ENCODE results near the gene APBA1.
A peak's percentile ranks its signal among the peaks of the same experiment; 100 is the strongest.

APBA1 gene

DNA sequence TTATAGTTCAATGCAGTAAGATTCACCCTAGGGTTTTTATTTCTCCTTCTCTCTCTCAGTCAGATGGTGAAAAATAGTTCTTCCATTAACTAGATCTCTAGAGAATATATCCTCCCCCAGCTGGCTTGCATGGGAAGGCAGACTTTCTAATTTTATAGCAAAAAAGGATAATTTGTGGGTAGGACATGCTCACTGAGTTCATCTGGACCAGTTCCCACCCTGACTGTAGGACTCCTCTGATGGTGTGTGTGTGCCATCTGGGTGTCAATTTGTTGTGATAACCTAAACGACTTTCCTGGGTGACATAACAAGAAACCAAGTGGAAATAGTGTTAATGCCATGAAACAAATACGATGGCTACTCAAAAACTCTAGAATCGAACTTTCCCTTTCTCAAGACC is 44.9 kb downstream of the APBA1 start:
- ATAC-seq, result no peak
- TF ChIP-seq ZNF8 (CRISPR knock-in tag; IDR thresholded peaks at IDR 0.05) (no peak), ZC3H10 (CRISPR knock-in tag; IDR thresholded peaks at IDR 0.05) (no peak)
- TF ChIP-seq, protein P1, sequence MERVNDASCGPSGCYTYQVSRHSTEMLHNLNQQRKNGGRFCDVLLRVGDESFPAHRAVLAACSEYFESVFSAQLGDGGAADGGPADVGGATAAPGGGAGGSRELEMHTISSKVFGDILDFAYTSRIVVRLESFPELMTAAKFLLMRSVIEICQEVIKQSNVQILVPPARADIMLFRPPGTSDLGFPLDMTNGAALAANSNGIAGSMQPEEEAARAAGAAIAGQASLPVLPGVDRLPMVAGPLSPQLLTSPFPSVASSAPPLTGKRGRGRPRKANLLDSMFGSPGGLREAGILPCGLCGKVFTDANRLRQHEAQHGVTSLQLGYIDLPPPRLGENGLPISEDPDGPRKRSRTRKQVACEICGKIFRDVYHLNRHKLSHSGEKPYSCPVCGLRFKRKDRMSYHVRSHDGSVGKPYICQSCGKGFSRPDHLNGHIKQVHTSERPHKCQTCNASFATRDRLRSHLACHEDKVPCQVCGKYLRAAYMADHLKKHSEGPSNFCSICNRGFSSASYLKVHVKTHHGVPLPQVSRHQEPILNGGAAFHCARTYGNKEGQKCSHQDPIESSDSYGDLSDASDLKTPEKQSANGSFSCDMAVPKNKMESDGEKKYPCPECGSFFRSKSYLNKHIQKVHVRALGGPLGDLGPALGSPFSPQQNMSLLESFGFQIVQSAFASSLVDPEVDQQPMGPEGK (CRISPR knock-in tag; IDR thresholded peaks at IDR 0.05; ENCODE audit: borderline replicate concordance), result no peak

DNA sequence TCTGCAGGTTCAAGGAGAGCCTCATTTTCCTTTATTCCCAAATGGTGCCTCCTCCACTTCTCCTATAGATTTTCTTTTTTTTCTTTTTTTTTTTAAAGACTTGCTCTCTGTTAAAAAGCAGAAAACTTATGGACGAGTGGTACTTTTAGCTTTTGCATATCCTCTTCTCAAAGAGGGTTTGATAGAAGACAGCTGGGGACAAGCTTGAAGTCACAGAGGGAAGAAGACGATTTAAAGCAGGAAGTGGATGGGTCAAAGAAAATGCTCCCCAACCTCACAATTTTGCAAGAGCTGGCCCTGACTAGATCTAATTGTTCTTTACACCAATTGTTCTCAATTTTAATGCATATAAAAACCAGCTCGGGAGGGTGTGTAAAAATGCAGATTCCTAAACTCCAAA is 48.9 kb downstream of the APBA1 start:
- TF ChIP-seq RARB (CRISPR knock-in tag; IDR thresholded peaks at IDR 0.05) (no peak), SNAI2 (CRISPR knock-in tag; IDR thresholded peaks at IDR 0.05) (no peak), ZNF70 (CRISPR knock-in tag; IDR thresholded peaks at IDR 0.05) (no peak)
- TF ChIP-seq, protein P1 (CRISPR knock-in tag; IDR thresholded peaks at IDR 0.05; ENCODE audit: borderline replicate concordance), result no peak
- TF ChIP-seq, protein P2, sequence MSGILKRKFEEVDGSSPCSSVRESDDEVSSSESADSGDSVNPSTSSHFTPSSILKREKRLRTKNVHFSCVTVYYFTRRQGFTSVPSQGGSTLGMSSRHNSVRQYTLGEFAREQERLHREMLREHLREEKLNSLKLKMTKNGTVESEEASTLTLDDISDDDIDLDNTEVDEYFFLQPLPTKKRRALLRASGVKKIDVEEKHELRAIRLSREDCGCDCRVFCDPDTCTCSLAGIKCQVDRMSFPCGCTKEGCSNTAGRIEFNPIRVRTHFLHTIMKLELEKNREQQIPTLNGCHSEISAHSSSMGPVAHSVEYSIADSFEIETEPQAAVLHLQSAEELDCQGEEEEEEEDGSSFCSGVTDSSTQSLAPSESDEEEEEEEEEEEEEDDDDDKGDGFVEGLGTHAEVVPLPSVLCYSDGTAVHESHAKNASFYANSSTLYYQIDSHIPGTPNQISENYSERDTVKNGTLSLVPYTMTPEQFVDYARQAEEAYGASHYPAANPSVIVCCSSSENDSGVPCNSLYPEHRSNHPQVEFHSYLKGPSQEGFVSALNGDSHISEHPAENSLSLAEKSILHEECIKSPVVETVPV (CRISPR knock-in tag; IDR thresholded peaks at IDR 0.05), result no peak
- no peak for ATAC-seq

DNA sequence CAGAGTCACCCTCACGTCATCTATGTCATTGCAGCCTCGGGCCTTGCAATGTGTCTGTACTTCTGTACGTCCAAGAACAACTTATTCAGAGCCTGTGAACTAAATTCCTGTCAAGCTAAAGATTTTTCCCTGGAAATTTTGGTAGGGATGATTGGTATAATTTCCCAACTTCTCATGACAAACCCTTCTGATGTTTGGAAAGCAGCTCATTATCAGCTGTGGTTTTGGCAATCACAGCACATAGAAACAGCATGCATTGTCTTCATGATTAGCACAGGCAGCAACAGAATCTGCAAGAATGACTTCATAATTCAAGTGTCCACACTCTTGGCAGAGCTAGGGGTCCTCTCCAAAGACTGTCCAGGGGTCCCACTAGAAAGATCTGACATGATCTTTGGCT is 49.5 kb downstream of the APBA1 start:
- no peak for ATAC-seq
- TF ChIP-seq BACH2 (CRISPR knock-in tag; IDR thresholded peaks at IDR 0.05; ENCODE audit: borderline replicate concordance) (no peak), ZFP30 (CRISPR knock-in tag; IDR thresholded peaks at IDR 0.05) (no peak), ISL1 (CRISPR knock-in tag; IDR thresholded peaks at IDR 0.05) (no peak), SNAI2 (CRISPR knock-in tag; IDR thresholded peaks at IDR 0.05) (no peak), TCF4 (CRISPR knock-in tag; IDR thresholded peaks at IDR 0.05; ENCODE audit: borderline replicate concordance) (no peak), ZNF8 (CRISPR knock-in tag; IDR thresholded peaks at IDR 0.05) (no peak), ARNTL (CRISPR knock-in tag; IDR thresholded peaks at IDR 0.05; ENCODE audit: borderline replicate concordance, low read depth) (no peak), PPARA (CRISPR knock-in tag; IDR thresholded peaks at IDR 0.05; ENCODE audit: borderline replicate concordance) (no peak)
- TF ChIP-seq, protein P3, sequence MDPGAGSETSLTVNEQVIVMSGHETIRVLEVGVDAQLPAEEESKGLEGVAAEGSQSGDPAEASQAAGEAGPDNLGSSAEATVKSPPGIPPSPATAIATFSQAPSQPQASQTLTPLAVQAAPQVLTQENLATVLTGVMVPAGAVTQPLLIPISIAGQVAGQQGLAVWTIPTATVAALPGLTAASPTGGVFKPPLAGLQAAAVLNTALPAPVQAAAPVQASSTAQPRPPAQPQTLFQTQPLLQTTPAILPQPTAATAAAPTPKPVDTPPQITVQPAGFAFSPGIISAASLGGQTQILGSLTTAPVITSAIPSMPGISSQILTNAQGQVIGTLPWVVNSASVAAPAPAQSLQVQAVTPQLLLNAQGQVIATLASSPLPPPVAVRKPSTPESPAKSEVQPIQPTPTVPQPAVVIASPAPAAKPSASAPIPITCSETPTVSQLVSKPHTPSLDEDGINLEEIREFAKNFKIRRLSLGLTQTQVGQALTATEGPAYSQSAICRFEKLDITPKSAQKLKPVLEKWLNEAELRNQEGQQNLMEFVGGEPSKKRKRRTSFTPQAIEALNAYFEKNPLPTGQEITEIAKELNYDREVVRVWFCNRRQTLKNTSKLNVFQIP (CRISPR knock-in tag; IDR thresholded peaks at IDR 0.05; ENCODE audit: borderline replicate concordance, low read depth), result no peak

DNA sequence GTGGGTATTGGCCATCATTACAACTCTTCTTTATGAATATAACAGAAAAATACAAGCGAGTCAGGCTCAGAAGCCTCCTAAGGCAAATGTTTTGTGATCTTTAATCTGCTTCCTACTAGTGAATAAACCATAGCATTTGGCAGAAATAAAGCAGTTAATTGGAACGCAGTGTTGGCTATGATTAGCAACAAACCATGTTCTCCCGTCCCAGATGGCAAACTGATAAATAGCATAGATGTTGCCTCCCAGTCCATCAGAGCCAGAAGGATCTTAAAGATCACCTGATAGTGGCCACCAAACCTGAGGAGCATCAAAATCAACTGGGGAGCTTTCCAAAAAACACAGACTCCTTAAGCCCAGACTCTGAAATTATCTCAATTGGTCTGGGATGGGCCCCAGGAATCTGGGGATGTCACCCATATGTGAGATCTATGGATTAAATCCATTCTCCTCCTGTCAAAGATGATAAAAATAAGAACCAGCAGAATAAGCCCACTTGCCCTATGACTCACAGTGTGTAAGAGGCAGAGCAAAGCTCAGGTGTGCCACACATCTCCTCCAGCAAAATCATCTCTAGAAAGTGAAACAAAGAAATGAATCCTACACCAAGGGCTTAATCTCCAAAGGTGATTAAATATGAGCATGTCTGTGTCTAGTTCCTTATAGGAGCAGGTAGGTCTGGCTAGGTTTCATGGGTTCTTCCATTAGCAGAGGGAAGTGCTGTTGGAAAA is 50.3 kb downstream of the APBA1 start:
- no peak; the same call in 1 of the 3 replicates for ATAC-seq
- TF ChIP-seq ISL1 (CRISPR knock-in tag; IDR thresholded peaks at IDR 0.05) (no peak), TCF4 (CRISPR knock-in tag; IDR thresholded peaks at IDR 0.05; ENCODE audit: borderline replicate concordance) (0 out of 2 replicates have a peak, but pooled peaks have one; percentile 12)

DNA sequence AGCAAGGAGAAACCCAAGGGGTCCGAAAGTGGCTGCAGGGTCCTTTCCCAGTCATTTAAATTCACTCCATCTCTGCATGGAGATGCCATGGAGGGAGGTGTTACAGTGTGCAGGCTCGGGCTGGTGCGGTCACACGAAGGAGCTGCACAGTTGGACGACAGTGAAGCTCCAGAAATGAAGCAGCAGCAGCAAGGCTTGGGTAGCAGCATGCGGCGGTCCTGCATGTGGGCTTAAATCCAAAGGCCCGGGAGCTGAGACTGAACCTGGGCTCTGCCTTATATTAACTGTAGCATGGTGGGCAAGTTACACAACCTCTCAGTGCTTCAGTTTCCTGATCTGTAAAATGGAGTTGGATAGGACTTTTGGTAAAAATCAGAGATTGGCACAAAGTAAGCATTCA is 51.4 kb downstream of the APBA1 start:
- no peak for ATAC-seq
- TF ChIP-seq TCF4 (CRISPR knock-in tag; IDR thresholded peaks at IDR 0.05; ENCODE audit: borderline replicate concordance) (no peak), RARB (CRISPR knock-in tag; IDR thresholded peaks at IDR 0.05) (no peak), ISL1 (CRISPR knock-in tag; IDR thresholded peaks at IDR 0.05) (no peak), TOX (CRISPR knock-in tag; IDR thresholded peaks at IDR 0.05; ENCODE audit: borderline replicate concordance) (no peak), PPARA (CRISPR knock-in tag; IDR thresholded peaks at IDR 0.05; ENCODE audit: borderline replicate concordance) (no peak), BACH2 (CRISPR knock-in tag; IDR thresholded peaks at IDR 0.05; ENCODE audit: borderline replicate concordance) (no peak), ZNF8 (CRISPR knock-in tag; IDR thresholded peaks at IDR 0.05) (no peak), GLIS3 (CRISPR knock-in tag; IDR thresholded peaks at IDR 0.05) (no peak), CSDC2 (CRISPR knock-in tag; IDR thresholded peaks at IDR 0.05) (no peak), ESRRG (CRISPR knock-in tag; IDR thresholded peaks at IDR 0.05) (no peak), ZNF70 (CRISPR knock-in tag; IDR thresholded peaks at IDR 0.05) (no peak), ARNTL (CRISPR knock-in tag; IDR thresholded peaks at IDR 0.05; ENCODE audit: borderline replicate concordance, low read depth) (no peak)
- TF ChIP-seq, protein P3 (CRISPR knock-in tag; IDR thresholded peaks at IDR 0.05; ENCODE audit: borderline replicate concordance, low read depth), result no peak
- TF ChIP-seq, protein P2 (CRISPR knock-in tag; IDR thresholded peaks at IDR 0.05), result no peak
- TF ChIP-seq, protein P1 (CRISPR knock-in tag; IDR thresholded peaks at IDR 0.05; ENCODE audit: borderline replicate concordance), result no peak

Data from SK-N-SH treated with all-trans-retinoic acid at 6 μM for 48 hours (cell line).